Stimulated activated CD8-positive, alpha-beta memory T cell treated with anti-CD3 and anti-CD28 coated beads, Interleukin-7, amount 100 ng/mL, for 1 hour (primary cell): ENCODE data around the gene SPCS2.
"Not testable (repeated sequence)": the region's sequence is repeated elsewhere in the genome, so short reads cannot be mapped to it uniquely, and the experiment has no call there.

ENCODE experiments used
- DNase-seq, 2 donors: peaks; one replicate each; pipeline ENCODE4 v3.0.0-alpha.2; 2020; ENCODE audit warnings: low read depth in 2 of 2

SPCS2 gene

GRCh38 chr11:75002516-75002915, 53.5 kb downstream of the SPCS2 start:
- no peak for DNase-seq

- no peak for DNase-seq
Observed at GRCh38 chr11:75004215-75004614, 55.1 kb downstream of the SPCS2 start.

GRCh38 chr11:75011357-75011756, 62.3 kb downstream of the SPCS2 start:
- no peak for DNase-seq

GRCh38 chr11:75011872-75012271, 62.8 kb downstream of the SPCS2 start:
- no peak for DNase-seq

- DNase-seq = no peak
Observed at GRCh38 chr11:75013051-75013450, 64.0 kb downstream of the SPCS2 start.

GRCh38 chr11:75014129-75014528, 65.1 kb downstream of the SPCS2 start:
- no peak for DNase-seq

GRCh38 chr11:75019200-75019599, 70.1 kb downstream of the SPCS2 start:
- not testable (repeated sequence) for DNase-seq

- not testable (repeated sequence) for DNase-seq
Observed at GRCh38 chr11:75020328-75020727, 71.3 kb downstream of the SPCS2 start.

GRCh38 chr11:75022296-75022695, 73.2 kb downstream of the SPCS2 start:
- DNase-seq = no peak

- DNase-seq = peak; percentile 40 to 58
Observed at GRCh38 chr11:75022759-75023396, 73.8 kb downstream of the SPCS2 start.

- no peak for DNase-seq
Observed at GRCh38 chr11:75023446-75024067, 74.5 kb downstream of the SPCS2 start.

- no peak for DNase-seq
Observed at GRCh38 chr11:75024068-75024449, 75.0 kb downstream of the SPCS2 start.

GRCh38 chr11:75024764-75025211, 75.7 kb downstream of the SPCS2 start:
- DNase-seq = no peak

GRCh38 chr11:75025561-75025960, 76.5 kb downstream of the SPCS2 start:
- DNase-seq = no peak

GRCh38 chr11:75028321-75028720, 79.3 kb downstream of the SPCS2 start:
- no peak for DNase-seq
